HG03108 (cell line): Measurements from ENCODE around the gene ARHGEF33.
A peak's percentile ranks its signal among the peaks of the same experiment; 100 is the strongest.
"Not testable (repeated sequence)": the region's sequence is repeated elsewhere in the genome, so short reads cannot be mapped to it uniquely, and the experiment has no call there.

Experiments used
- ATAC-seq: cut with Tn5 transposase; IDR thresholded peaks from one replicate; pipeline ENCODE4 v1.9.1; 2021; ENCODE audit warnings: moderate library complexity; ENCODE audit not compliant: unreplicated experiment

ARHGEF33 gene

DNA sequence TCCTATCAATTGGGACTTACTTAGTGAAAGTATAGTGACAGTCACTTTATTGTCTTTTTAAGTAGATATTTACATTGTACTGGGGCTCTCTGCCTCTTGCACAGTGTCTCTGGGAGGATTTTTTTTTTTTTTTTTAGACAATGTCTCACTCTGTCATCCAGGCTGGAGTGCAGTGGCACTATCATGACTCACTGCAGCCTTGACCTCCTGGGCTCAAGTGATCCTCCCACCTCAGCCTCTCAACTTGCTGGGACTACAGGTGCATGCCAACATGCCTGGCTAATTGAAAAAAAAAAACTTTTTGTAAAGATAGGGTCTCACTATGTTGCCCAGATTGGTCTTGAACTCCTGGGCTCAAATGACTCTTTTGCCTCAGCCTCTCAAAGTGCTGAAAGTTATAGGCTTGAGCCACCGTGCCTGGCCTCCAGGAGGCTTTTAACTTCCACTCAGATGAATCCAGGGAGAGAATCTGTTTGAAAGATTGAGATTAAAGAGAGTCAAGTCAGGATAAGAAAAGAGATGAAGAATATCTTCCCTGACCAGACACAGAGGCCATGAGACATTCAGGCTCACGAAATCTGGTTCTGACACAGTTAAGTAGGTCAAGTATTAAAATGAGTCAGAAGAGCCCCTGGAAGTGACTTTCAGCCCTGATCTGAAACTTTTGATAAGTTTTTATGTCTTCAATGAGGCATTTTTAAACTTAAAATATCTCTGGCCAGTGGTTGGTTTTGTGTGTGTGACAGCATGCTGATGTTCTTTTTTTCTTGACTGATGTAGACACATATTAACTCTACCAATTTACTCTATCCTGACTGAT, 18.3 kb downstream of the ARHGEF33 start:
- peak; percentile 85 for ATAC-seq

DNA sequence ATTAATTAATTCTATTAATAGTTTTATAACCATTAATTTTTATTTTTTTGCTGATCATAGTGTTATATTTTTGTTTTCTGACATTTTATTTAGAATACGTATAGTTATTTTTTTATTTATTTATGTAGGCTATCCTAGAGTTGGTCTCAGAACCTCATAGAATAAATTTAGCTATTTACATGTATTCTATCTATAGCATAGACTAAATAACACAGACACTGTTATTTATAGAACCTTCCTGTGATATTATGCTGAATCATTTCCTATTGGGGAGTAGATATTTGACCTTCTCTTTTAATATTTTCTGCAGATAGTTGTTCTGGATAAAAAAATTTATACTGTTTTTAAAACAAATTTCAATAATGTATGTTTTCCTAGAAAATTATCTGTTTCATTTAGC, 20.2 kb downstream of the ARHGEF33 start:
- no peak for ATAC-seq

DNA sequence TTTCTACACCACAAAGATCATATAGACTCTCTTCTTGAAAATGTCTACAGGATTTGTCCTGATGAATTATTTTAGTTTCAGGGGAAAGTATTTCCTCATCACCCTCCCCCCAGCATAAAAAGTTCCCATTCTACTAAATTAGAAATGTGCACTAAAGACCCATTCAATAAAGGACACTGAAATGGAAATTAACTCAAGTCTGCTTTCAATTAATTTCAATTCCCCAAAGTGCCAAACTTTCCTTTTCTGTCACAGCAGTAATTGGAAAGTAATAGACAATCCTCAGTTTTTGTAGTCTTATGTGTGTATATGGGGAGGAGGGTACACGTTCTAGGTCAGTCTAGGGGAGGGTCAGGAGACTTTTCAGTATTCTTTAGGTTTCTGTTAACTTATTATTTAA, 21.5 kb downstream of the ARHGEF33 start:
- ATAC-seq: no peak

DNA sequence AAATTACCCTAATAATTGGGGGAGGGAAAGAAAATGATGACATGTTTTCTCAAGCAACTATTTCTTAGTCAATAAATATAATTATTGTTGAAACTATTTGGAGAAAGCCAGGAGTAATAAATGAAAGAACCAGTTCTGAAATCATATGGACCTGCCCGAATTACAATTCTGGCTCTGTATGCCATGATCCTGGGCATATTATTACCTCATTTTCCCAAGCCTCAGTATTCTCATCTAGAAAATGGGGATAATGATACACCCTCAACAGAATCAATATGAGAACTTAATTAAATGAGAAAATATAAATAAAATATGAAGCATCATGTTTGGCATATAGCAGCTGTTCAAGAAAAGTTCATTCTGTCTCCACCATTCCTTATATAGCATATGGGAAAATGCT, 22.9 kb downstream of the ARHGEF33 start:
- ATAC-seq: no peak

DNA sequence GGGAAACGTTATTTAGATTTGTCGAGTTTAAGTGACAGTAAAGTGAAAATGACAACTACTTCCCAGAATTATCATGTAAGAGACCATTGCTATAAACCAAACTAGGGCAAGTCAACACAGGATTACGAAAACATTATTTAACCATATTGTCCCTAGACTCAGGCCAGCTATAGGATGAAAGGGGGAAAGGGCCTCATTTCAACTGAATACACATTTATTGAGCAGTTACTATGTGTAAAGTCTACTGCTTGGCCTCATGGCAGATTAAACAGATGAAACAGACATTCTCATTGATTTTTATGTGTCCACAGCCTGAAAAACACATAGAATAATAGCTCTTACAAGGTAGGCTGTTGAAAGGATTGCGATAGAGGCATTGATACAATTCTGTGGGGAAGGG, 32.7 kb downstream of the ARHGEF33 start:
- ATAC-seq: no peak

DNA sequence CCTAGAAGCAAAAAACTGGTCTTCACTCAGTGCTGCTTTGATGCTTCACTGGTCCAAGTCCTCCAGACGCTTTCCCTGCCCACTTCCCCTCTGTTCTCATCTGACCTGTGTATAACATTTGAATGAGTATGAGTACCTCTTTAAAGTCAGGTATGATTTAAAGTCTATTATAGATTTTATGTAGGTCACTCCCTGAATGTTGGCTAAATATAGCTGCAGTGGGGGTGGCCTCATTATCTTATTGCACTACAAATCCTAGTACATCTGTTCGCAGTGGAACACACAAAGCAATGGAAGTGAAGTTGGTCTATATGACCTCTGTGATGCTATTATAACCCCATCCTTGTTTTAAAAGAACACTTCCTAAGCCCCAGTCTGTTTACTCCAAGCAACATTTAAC, 33.2 kb downstream of the ARHGEF33 start:
- no peak for ATAC-seq

DNA sequence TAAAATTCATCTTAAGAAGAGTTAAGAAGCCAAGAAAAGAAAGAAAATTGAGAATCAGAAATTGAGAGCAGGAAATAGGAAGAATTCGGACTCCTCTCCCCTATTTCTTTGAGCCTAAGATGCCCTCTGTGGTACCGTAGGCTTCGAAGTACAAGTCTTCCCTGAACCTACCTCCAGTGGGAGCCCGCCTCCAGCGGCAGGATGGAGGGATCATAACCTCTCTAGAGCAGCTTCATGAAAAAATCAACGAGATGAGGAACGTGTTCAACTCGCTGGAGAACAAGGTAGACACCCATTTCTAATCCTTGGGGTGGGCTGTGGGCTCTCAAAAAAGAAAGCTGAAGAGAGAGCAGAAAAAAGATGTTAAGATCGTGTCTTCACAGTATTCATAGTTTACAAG, 36.3 kb downstream of the ARHGEF33 start:
- ATAC-seq: no peak

DNA sequence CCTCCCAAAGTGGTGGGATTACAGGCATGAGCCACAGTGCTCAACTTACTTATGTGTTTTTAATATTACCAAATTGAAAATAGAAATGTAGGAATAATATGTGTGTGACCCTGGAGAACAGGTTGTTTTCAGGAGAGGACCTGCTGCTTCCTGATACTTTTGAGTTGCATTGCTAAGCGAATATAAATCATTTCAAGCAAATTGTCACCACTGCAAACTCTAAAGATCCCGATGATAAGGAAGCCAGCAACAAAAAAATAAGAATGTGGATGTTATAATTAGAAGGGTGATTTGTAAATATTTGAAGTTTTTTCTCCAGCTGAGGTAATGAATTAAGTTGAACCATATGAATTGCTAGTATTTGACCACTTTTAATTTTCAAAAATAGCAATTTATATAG, 40.9 kb downstream of the ARHGEF33 start:
- ATAC-seq: no peak

DNA sequence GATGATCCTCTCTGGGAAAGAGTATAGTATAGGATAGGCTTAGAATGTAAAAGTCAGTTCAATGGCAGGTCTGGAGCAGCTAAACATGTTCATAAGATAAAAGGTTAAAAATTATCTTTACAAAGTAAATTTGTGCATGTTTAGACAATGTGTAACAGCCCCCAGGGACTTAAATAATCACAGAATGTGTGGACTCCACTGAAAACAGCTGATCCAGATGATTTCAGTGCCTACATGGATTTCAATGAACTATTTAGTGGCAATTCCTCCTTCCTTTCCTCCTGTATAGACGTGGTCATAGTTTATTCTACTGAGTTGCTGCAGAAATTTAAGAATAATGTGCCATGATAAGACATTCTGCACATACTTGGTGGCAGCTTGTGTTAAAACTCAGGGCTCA, 42.9 kb downstream of the ARHGEF33 start:
- ATAC-seq: no peak

DNA sequence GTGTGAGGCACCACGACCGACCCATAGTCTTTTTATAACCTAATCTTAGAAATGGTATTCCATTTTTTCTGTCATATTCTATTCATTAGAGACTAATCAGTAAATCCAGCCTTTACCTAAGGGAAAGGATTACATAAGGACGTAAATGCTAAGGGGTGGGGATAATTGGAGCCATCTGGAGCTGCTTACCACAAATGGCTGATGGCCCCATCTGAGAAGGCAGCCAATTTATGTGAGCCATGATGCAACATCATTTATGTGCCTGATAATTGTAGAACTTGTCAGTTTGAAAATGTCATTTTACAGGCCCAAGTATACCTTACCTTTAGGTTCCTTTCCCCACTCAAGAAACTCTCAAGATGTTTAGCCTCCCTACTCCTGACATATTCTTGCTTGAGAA, 44.0 kb downstream of the ARHGEF33 start:
- ATAC-seq: no peak

DNA sequence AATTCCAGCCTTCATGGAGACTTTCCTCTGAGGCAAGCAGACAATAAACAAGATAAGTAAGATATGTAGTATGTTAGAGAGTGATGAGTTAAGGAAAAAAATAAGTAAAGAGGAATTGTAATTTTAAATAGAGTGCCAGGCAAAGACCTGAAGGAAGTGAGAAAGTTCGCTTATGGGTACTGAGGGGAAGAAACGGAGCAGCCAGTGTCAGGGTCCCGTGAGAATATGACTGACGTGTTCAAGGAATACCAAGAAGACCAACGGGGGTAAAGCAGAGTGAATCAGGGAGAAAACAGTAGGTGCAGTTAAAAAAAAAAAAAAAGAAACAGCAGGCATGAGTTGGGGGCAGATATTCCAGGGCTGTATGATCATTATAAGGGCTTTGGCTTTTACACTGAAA, 45.1 kb downstream of the ARHGEF33 start:
- ATAC-seq: no peak

DNA sequence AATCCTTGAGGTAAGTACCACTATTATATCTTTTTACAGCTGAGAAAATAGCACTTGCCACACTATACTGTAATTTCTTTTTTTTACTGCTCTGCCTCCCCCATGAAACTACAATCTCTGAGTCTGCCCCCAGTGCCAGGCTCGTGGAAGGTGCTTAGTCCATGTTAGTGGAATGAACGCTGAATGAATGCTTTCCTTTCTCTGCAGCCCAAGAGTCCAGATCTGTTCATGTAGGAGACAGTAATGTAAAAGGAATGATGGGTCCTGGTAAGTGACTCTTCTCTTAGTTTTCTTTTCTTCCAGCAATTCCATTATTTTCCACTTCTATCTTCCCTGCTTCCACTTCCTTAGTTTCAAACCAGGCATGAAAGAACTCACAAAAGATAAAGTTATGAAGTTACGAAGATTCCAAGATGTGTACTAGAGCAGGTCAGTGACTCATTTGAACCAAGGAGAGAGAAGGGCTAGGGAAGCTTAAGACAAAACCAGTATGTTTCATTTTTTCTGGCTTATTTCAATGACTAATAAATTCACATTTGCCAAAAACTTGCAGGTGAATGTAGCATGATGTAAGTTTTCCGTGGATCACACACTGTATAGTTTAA, 46.0 kb downstream of the ARHGEF33 start:
- ATAC-seq: no peak

DNA sequence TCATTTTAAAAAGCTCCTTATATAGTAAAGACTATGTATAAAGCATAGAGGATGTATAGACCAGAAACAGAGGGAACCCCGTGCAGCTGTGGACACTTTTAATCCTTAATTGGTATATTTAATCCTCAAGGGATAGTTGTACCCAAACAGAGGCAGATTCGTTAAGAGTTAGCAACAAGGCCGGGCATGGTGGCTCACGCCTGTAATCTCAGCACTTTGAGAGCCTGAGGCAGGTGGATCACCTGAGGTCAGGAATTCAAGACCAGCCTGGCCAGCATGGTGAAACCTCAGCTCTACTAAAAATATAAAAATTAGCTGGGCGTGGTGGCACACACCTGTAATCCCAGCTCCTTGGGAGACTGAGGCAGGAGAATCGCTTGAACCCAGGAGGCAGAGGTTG, 46.8 kb downstream of the ARHGEF33 start:
- not testable (repeated sequence) for ATAC-seq

DNA sequence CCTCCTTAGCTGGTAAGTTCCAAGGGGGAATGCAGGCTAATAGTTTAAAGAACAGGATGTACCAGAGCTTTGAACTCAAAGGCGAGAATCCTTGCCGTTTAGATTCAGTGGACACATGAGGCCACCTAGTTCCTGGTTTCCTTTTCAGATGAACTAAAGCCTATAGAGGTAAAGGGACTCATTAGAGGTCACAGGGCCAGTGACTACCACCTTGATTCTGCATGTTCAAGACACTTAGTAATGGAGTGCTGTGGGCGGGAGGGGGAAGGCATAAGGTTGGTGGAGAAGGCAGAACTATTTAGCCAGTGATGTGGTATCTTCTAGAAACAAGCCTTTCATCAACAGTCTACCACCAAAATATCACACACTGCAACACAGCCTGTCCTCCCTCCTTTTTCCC, 47.9 kb downstream of the ARHGEF33 start:
- ATAC-seq: no peak

DNA sequence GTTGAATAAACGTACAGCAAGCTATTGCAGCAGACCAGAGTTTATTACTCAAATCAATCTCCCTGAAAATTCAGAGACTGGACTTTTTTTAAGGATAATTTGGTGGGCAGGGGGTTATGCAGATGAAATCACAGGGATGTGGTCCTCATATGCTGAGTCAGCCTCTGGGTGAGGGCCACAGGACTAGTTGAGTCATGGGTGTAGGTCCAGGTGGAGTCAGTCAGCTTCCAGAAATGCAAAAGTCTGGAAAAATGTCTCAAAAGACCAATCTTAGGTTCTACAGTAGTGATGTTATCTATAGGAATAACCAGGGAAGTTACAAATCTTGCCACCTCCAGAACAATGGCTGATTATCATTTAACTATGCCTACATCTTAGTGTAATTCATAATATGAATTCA, 51.1 kb downstream of the ARHGEF33 start:
- no peak for ATAC-seq

DNA sequence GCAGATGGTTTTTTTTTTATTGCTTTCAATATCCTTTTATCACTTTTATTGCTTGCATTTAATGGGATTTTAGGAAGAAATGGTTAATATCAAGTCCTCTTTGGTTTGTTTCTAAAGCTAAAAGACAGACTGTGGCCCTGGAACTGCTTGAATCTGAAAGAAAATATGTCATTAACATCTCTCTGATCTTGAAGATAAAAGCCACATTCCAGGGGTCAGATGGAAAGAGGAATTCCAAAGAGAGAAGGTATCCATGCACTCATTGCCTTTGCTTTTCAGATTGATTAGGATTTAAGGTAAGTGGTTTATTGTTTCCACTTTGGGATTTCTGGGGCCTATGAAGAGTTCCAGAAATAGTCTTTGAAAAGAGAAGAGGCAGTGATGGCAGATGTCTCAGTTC, 54.1 kb downstream of the ARHGEF33 start:
- no peak for ATAC-seq

DNA sequence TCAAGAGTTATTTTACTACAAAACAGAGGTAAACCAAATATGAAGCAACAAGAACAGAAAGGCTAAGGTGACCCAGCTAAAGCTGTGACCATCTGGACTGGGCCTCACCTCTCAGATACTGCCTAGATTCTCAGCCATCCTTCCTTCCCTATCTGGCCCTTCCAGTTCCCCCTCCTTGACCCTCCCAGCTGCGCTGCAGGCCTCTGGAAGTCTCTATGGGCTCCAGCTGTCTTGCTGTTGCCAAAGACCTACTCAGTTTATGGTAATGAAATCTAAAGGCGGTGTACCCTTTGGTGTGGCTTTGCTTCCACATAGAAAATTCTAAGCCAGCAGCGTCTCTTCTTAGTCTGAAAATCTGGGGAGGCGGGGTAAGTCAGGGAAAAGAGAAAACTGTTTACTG, 55.7 kb downstream of the ARHGEF33 start:
- ATAC-seq: no peak

DNA sequence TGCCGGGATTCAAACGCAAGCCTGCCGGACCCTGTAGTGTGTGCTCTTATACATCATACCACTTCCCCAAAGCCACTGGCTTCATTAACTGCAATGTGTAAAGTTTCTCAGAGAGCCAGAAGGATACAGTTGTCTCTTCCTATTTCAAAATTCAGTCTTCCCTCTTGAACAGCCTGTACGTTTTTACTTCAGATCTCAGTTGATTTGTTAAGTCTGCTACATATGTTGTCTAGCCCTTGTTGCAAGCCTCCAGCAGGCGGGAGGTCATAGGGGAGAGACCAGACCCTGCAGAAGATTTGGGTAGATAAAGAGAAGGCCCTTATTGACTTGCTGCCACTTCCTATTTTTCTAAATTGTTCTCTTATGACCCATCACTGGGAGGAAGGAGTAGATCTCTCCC, 56.2 kb downstream of the ARHGEF33 start:
- no peak for ATAC-seq

DNA sequence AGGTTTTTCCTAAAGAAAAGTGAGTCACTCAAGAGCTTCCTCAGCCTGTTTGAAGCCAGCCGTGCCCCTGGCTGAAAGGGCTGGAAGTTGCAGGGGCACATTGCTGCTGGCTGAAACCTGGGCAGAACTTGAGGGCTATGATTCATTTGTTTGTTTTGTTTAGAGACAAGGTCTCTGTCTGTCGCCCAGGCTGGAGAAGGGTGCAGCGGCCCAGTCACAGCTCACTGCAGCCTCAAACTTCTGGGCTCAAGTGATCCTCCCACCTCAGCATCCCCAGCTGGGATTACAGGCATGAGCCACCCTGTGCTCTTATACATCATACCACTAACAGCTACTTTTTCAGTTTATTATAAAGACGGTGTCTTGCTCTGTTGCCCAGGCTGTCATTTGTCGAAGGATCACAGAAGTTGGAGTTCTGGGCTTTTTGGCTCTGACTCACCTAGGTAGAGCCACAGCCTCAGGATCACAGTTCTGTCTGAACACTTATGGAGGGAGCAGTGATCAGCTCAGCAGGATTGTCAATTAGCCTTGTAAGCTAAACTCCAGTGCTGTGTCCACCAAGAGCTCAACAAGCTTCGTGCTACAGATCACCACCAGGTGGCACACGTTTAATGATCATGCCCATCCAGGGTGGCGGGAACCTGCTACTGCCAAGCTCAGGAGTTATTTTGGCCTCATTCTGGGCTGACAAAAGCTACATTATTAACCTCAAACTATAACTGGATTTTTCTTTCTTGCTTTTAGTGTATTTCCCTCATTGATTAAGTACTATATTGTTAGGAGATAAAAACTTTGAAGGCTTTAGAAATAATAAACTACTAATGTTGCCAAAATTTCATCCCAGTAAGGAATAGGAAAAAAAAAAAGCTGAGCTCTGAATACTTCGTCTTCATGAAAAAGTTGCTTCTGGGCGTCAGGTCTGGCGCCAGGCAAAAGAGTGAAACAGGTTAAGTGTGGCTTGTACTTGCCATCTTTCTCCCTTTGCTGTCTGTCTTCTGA, 57.9 kb downstream of the ARHGEF33 start:
- ATAC-seq: no peak

DNA sequence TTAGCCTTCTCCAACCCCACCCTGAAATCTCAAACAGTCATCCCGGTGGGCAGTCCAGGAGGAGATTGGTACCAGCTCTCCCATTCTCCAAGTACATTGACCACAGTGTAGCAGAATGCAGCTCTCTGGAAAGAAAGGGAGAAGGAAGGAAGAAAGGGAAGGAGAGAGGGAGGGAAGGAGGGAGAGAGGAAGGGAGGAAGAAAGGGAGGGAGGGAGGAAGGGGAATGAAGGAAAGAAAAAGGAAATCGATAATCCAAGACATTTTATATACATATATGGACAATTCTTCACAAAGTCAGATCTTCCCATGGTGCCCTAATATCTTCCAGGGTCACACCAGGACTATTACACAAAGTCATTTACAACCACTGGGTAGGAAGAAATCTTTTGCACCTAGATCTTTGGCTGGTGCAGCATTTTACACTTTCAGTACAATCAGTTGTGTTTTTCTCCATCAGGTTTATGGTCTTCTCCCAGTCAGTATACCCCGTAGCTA, 58.8 kb downstream of the ARHGEF33 start:
- no peak for ATAC-seq

DNA sequence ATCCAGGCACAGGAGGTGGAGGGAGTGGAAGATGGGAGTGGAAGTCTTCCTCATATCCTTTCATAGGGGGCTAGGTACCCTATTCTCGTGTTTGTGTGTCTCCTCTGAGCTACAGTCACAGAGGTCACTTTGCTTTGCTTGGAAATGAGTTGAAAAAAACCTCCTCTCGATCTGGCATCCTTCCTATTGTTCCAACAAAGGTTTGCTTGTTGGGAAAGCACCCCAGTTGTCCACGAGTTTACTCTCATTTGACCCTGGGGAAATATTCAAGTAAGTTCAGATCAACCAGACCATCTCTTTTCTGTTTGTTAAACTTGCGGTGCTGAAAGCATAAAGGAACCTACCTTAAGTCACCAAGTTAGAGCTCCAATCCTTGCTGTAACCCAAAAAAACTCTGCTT, 59.3 kb downstream of the ARHGEF33 start:
- ATAC-seq: no peak
